Type B pancreatic cell (in vitro differentiated cells): ENCODE measurements around the gene IDH3A. TPM values are rescaled to one million over a fixed set of nuclear protein-coding genes. Genes with fewer than 3 reads are reported as not detected.
A peak's percentile ranks its signal among the peaks of the same experiment; 100 is the strongest.

Source experiments
- DNase-seq: peaks from one replicate; pipeline ENCODE4 v3.0.0; 2021; ENCODE audit warnings: mixed read lengths; ENCODE audit not compliant: unreplicated experiment; ENCODE audit errors: extremely low spot score
- H3K27ac Mint-ChIP-seq: 2 replicates; pipeline ENCODE4 v1.8.0; 2021; ENCODE audit warnings: mild to moderate bottlenecking, mixed read lengths
- H3K27me3 Mint-ChIP-seq: 2 replicates; pipeline ENCODE4 v1.8.0; 2021; ENCODE audit warnings: mixed read lengths
- H3K36me3 Mint-ChIP-seq: 2 replicates; pipeline ENCODE4 v1.8.0; 2021; ENCODE audit warnings: mixed read lengths
- H3K4me1 Mint-ChIP-seq: one replicate; pipeline ENCODE4 v1.8.0; 2021; ENCODE audit warnings: mixed read lengths; ENCODE audit not compliant: unreplicated experiment
- H3K4me3 Mint-ChIP-seq: 2 replicates; pipeline ENCODE4 v1.8.0; 2021; ENCODE audit warnings: mild to moderate bottlenecking, mixed read lengths
- H3K9me3 Mint-ChIP-seq: 2 replicates; pipeline ENCODE4 v1.8.0; 2021; ENCODE audit warnings: mixed read lengths
- CTCF ChIP-seq: fragments of 200-600 bp; sonication (generic); conservative IDR thresholded peaks from 2 replicates; pipeline ENCODE4 v1.5.0; 2021; ENCODE audit warnings: antibody characterized with exemption, mild to moderate bottlenecking
- total RNA-seq: library from RNA; stranded (reverse); gene quantifications from 2 replicates; pipeline ENCODE4 v1.2.1, GENCODE V29; 2021; ENCODE audit warnings: low replicate concordance

IDH3A gene
- total RNA-seq, 1 donor from 2014 or later = 66.5 TPM

GRCh38 chr15:78129751-78130287, 19.3 kb upstream of the IDH3A start:
- TF ChIP-seq CTCF = no peak
- DNase-seq = no peak
- H3K4me3 Mint-ChIP-seq = peak overlapping the region; percentile 87
- no peaks in the 10 kb centered on the region for H3K27me3 Mint-ChIP-seq
- H3K9me3 Mint-ChIP-seq = no peaks in the 10 kb centered on the region
- H3K36me3 Mint-ChIP-seq = no peaks in the 10 kb centered on the region
- H3K27ac Mint-ChIP-seq = peak overlapping the region; percentile 77
- peaks cover 19% of the 10 kb centered on the region for H3K4me1 Mint-ChIP-seq

GRCh38 chr15:78130466-78131294, 18.5 kb upstream of the IDH3A start:
- H3K4me3 Mint-ChIP-seq = peak overlapping the region; percentile 87
- H3K9me3 Mint-ChIP-seq = no peaks in the 10 kb centered on the region
- H3K27ac Mint-ChIP-seq = peak overlapping the region; percentile 77
- no peaks in the 10 kb centered on the region for H3K27me3 Mint-ChIP-seq
- no peak for DNase-seq
- no peak for TF ChIP-seq CTCF
- H3K4me1 Mint-ChIP-seq = peaks cover 19% of the 10 kb centered on the region
- H3K36me3 Mint-ChIP-seq = no peaks in the 10 kb centered on the region

- H3K27ac Mint-ChIP-seq = peak within 1 kb of the TSS; percentile 82
- TF ChIP-seq CTCF = peak; percentile 80
- no peaks in the 10 kb centered on the region for H3K36me3 Mint-ChIP-seq
- peak within 1 kb of the TSS; percentile 91 for H3K4me3 Mint-ChIP-seq
- no peaks in the 10 kb centered on the region for H3K9me3 Mint-ChIP-seq
- peaks cover 19% of the 10 kb centered on the region for H3K4me1 Mint-ChIP-seq
- peak; percentile 91 for DNase-seq
- H3K27me3 Mint-ChIP-seq = no peaks in the 10 kb centered on the region
These were observed 17.7 kb upstream of the IDH3A start, which contains the start of gene CIB2 for GRCh38 chr15:78131295-78132061. CIB2 (minus strand) TSS chr15:78131445; CDS start chr15:78131215, 230 bp downstream.

GRCh38 chr15:78133801-78134200, 15.4 kb upstream of the IDH3A start:
- Mint-ChIP-seq H3K4me1 (peaks cover 11% of the 10 kb centered on the region), H3K27me3 (no peaks in the 10 kb centered on the region)

GRCh38 chr15:78139578-78139977, 9.6 kb upstream of the IDH3A start:
- H3K9me3 Mint-ChIP-seq = no peaks in the 10 kb centered on the region
- H3K4me3 Mint-ChIP-seq = no peak overlapping the region
- no peaks in the 10 kb centered on the region for H3K36me3 Mint-ChIP-seq
- no peaks in the 10 kb centered on the region for H3K4me1 Mint-ChIP-seq
- no peak for TF ChIP-seq CTCF
- H3K27ac Mint-ChIP-seq = no peak overlapping the region
- H3K27me3 Mint-ChIP-seq = no peaks in the 10 kb centered on the region
- no peak for DNase-seq

More at GRCh38 chr15:78133801-78134200, 15.4 kb upstream of the IDH3A start:
- TF ChIP-seq CTCF = no peak
- H3K27ac Mint-ChIP-seq = peak overlapping the region; percentile 92
- H3K9me3 Mint-ChIP-seq = no peaks in the 10 kb centered on the region
- peak overlapping the region; percentile 56 for H3K4me3 Mint-ChIP-seq
- no peaks in the 10 kb centered on the region for H3K36me3 Mint-ChIP-seq
- DNase-seq = no peak
